ACC112 (cell line): ENCODE data around the gene MYOF.
"Not testable (repeated sequence)": the region's sequence is repeated elsewhere in the genome, so short reads cannot be mapped to it uniquely, and the experiment has no call there.

Experiments
- H2AFZ ChIP-seq: fragments of 200-600 bp; sonication (generic); one replicate; pipeline ENCODE4 v1.6.0; 2017; ENCODE audit warnings: antibody characterized with exemption, low read length; ENCODE audit not compliant: unreplicated experiment
- H3K27ac ChIP-seq: fragments of 200-600 bp; sonication (generic); 2 replicates; pipeline ENCODE4 v1.5.1; 2014; ENCODE audit warnings: low read depth, mild to moderate bottlenecking, antibody characterized with exemption, low read length, moderate library complexity
- H3K27me3 ChIP-seq: fragments of 200-600 bp; sonication (generic); 2 replicates; pipeline ENCODE4 v1.6.1; 2014; ENCODE audit warnings: mild to moderate bottlenecking, antibody characterized with exemption, low read length, moderate library complexity, mixed read lengths; ENCODE audit not compliant: insufficient read depth
- H3K36me3 ChIP-seq: fragments of 200-600 bp; sonication (generic); 2 replicates; pipeline ENCODE4 v1.6.1; 2016; ENCODE audit warnings: mild to moderate bottlenecking, antibody characterized with exemption, low read length, moderate library complexity, mixed read lengths; ENCODE audit not compliant: insufficient read depth
- H3K4me1 ChIP-seq: fragments of 200-600 bp; sonication (generic); one replicate; pipeline ENCODE4 v1.6.1; 2016; ENCODE audit warnings: low read length, mixed read lengths; ENCODE audit not compliant: insufficient read depth, unreplicated experiment, control insufficient read depth
- H3K4me3 ChIP-seq: fragments of 200-600 bp; sonication (generic); 2 replicates; pipeline ENCODE4 v1.5.1; 2014; ENCODE audit warnings: mild to moderate bottlenecking, low read depth, low read length
- H3K79me2 ChIP-seq: fragments of 200-600 bp; sonication (generic); one replicate; pipeline ENCODE4 v1.6.0; 2016; ENCODE audit warnings: low read length; ENCODE audit not compliant: control insufficient read depth, unreplicated experiment, insufficient read depth

Gene MYOF

DNA sequence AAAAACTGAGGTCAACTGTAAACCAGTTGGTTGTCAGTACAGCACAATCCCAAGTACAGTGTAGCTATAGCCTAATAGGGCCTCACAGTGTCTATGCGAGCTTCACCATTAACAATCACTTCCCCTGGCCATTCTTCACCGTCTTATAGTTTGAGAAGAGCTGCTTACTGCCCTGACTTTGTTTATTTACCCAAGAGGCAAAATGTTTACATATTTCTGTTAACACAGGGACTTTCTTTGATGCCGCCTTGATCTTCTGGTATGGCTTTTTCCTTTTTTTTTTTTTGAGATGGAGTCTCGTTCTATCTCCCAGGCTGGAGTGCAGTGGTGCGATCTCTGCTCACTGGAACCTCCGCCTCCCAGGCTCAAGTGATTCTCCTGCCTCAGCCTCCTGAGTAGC, 3.3 kb downstream of the MYOF start:
- peaks cover 13% of the 10 kb centered on the region for H3K36me3 ChIP-seq
- H3K79me2 ChIP-seq: peaks cover 77% of the 10 kb centered on the region
- H3K4me3 ChIP-seq: peak overlapping the region; percentile 88; the same call in 1 of the 2 replicates
- H3K27ac ChIP-seq: peak overlapping the region; percentile 94
- no peak overlapping the region for H2AFZ ChIP-seq
- no peaks in the 10 kb centered on the region for H3K27me3 ChIP-seq
- peaks cover 48% of the 10 kb centered on the region for H3K4me1 ChIP-seq

DNA sequence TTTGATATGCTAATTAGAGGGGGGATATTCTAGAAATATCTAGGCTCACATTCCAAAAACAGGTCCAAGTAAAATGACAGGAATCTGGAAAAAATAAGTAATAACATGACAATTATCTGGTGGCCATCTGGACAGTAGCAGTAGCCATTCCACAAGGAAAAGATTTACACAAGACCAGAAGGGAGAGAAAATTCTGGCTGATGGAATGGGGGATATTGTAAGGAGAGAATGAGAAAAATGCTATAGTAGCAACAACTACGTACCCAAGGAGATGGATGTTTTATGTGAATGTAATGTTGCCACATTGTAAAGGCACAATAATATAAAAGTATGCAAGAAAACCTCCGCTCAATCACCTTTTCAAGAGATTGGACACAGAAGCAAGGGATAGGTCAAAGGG, 5.4 kb downstream of the MYOF start:
- H3K79me2 ChIP-seq: peaks cover 92% of the 10 kb centered on the region
- peak overlapping the region; percentile 87 for H3K27ac ChIP-seq
- no peak overlapping the region for H2AFZ ChIP-seq
- H3K4me3 ChIP-seq: peak overlapping the region; percentile 33; the same call in 1 of the 2 replicates
- no peaks in the 10 kb centered on the region for H3K27me3 ChIP-seq
- peaks cover 14% of the 10 kb centered on the region for H3K36me3 ChIP-seq
- peaks cover 69% of the 10 kb centered on the region for H3K4me1 ChIP-seq

DNA sequence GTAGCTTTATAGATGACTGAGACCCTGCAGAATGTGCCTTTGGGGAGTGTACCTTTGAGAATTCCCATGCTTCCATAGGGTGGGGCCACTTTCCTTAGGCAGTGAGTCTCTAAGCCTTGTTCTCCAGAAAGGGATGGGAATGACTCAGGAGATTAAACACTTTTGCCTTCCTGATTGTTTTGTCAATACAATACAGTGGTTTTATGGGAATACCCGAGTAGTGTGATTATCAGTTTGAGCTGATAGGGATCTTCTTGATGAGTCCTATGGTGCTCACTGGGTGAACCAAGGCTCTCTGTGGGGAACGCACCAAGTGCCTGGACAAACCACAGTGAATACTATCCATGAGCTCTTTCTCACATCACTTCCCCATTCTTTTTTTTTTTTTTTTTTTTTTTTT, 6.3 kb downstream of the MYOF start:
- H3K27me3 ChIP-seq: no peaks in the 10 kb centered on the region
- peaks cover 74% of the 10 kb centered on the region for H3K4me1 ChIP-seq
- H3K79me2 ChIP-seq: peaks cover 84% of the 10 kb centered on the region
- H3K27ac ChIP-seq: peak overlapping the region; percentile 87
- H2AFZ ChIP-seq: no peak overlapping the region
- peaks cover 14% of the 10 kb centered on the region for H3K36me3 ChIP-seq
- H3K4me3 ChIP-seq: no peak overlapping the region

DNA sequence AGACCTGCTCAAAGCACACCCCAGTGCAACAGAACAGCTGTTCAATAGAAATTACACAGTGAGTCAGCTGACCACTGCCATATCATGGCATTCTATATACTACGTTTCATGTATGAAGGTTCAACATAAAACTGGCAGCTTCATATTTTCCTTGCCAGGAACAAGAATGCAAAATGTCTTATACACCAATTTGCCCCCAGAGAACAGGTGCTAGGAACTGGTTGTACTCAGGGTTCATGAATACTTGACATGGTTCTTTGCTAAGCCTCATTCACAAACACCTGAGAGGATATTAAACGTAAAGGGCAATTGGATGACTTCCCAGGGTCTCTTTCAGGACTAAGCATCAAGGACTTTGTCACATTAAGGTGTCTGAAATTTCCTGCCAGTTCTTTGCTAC, 6.9 kb downstream of the MYOF start:
- Histone ChIP-seq H3K79me2 (peaks cover 83% of the 10 kb centered on the region), H3K36me3 (peaks cover 18% of the 10 kb centered on the region), H3K4me1 (peaks cover 80% of the 10 kb centered on the region), H3K4me3 (no peak overlapping the region), H3K27me3 (no peaks in the 10 kb centered on the region), H3K27ac (peak overlapping the region; percentile 87), H2AFZ (no peak overlapping the region)

DNA sequence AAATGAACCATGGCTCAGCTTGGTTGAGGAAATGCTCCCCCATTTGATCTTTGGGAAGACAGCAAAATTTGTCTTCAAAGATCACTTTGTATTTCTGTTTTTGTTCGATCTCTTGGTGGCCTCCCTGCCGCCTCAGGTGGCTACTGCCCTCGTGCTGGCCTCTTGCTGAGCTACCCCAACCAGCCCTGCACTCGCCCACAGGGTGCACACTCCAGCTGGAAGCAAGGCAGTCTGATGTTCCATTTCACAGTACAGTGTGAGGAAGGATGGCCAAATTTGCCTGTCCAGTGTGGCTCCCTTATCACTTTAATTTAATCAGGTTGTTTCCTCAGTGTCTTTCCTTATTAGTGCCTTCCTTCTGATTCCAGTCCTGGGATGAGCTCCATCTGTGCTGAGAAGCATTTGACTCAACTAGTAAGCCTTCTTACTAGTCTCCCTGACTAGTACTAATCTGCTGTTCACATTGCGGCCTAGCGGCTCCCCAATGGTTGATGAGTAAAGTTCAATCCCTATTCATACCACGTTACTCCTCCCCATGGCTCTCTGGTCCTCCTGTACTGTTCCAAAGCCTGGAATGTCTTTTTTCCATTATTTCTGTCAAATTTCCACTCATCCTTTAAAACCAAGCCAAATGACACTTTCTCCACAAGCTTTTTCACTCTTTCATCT, 8.2 kb downstream of the MYOF start:
- H3K27ac ChIP-seq: peak overlapping the region; percentile 86
- no peak overlapping the region for H2AFZ ChIP-seq
- peaks cover 24% of the 10 kb centered on the region for H3K36me3 ChIP-seq
- no peak overlapping the region for H3K4me3 ChIP-seq
- H3K79me2 ChIP-seq: peaks cover 80% of the 10 kb centered on the region
- H3K4me1 ChIP-seq: peaks cover 81% of the 10 kb centered on the region
- no peaks in the 10 kb centered on the region for H3K27me3 ChIP-seq

DNA sequence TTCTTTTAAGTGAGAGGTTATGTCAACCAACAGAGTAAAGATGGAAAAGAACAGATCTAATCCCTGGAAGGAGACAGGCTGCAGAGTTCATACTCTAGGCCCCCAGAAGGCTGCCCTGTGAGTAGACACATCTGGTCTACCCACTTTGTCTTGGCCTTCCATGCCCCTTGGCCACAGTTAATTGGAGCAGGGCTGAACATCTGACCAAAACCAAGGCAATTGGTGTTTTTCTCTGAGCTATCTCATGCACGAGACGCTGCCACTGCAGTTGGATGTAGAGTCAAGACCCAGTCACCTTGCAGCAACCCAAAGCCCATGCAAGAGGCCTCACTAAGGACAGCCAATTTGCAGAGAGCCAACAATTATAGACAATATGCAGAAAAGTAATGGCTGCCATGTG, 9.0 kb downstream of the MYOF start:
- no peak overlapping the region for H2AFZ ChIP-seq
- peak overlapping the region; percentile 86 for H3K27ac ChIP-seq
- H3K79me2 ChIP-seq: peaks cover 73% of the 10 kb centered on the region
- H3K27me3 ChIP-seq: no peaks in the 10 kb centered on the region
- H3K4me3 ChIP-seq: no peak overlapping the region
- H3K36me3 ChIP-seq: peaks cover 26% of the 10 kb centered on the region
- H3K4me1 ChIP-seq: peaks cover 80% of the 10 kb centered on the region

DNA sequence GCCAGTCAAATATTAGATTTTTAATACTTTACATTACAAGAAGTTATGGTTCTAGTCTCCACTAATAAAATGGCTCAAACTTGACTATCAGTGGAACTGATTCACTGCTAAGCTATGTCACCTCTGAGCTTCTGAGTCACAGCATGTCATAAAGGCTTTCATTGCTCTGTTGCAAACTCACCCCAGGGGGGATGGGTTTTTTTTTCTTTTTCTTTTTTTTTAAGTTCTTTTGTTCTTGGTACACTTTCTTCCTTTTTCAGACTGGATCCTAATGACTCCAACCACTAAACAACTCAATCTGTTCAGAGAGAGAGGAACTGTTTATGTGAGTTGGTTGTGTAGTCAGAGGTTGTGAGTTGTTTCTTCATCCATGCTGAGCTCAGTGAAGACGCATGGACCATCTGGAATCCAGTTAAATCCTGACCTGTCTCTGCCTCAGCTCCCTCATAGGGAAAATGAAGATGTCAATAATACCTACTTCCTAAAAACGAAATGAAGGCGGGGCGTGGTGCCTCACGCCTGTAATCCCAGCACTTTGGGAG, 11.0 kb downstream of the MYOF start:
- peaks cover 83% of the 10 kb centered on the region for H3K4me1 ChIP-seq
- H2AFZ ChIP-seq: no peak overlapping the region
- H3K27ac ChIP-seq: peak overlapping the region; percentile 86
- H3K27me3 ChIP-seq: no peaks in the 10 kb centered on the region
- peak overlapping the region; percentile 13; the same call in 1 of the 2 replicates for H3K4me3 ChIP-seq
- peaks cover 67% of the 10 kb centered on the region for H3K79me2 ChIP-seq
- peaks cover 23% of the 10 kb centered on the region; the same call in 1 of the 2 replicates for H3K36me3 ChIP-seq

DNA sequence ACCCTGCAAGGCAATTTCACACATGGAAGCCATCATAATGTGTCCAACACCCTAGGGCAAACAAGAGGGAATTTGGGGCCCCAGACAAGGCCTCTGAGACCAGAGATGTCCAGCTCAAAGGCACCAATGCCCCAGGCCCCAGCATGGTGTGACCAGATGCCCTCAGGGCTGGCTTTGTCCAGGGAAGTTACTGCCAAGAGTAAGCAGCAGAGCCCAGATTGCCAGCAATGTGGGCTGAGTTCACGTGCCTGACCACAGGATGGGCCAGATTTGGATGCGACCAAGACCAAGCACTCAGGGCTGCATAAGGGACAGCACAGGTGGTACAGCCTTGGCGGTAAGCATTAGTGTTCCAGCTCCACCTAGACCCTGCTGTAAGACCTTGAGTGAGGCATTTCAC, 12.7 kb downstream of the MYOF start:
- Histone ChIP-seq H3K4me1 (peaks cover 78% of the 10 kb centered on the region), H3K27me3 (no peaks in the 10 kb centered on the region), H3K27ac (peak overlapping the region; percentile 86), H3K36me3 (peaks cover 22% of the 10 kb centered on the region; the same call in 1 of the 2 replicates), H3K4me3 (no peak overlapping the region), H3K79me2 (peaks cover 59% of the 10 kb centered on the region), H2AFZ (no peak overlapping the region)

DNA sequence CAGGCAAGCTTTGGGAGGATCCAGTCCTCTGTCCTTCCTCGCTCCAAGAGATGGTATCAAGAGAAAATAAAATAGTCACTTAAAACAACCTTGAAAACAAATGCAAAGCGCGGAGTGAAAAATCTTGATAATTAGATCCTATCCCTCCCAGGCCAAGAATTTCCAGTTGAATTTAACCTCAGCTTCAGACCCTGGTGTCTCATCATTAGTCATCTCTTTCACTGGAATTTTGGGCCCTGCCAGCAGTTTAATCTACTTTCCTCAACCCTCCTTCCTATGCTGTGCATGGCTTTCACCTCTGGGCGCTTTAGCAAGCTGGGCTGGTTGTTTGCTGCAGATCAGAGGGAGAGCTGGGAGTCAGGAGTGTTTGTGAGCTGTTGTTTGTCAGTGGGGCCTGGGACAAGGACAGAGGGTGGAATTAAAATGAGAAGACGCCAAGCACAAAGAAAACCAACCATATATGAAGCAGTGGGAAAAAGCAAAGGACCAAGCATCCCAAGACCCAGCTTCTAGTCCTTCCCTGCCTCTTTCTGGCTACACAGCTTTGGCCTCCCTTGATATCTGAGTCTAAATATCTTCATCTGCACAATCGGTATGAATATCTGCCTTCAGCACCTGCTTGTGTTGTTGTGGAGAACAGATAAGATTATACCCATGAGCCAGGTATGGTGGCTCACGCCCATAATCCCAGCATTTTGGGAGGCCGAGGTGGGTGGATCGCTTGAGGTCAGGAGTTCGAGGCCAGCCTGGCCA, 13.5 kb downstream of the MYOF start:
- Histone ChIP-seq H3K27ac (peak overlapping the region; percentile 86), H2AFZ (no peak overlapping the region), H3K27me3 (no peaks in the 10 kb centered on the region), H3K79me2 (peaks cover 59% of the 10 kb centered on the region), H3K4me1 (peaks cover 78% of the 10 kb centered on the region), H3K36me3 (peaks cover 15% of the 10 kb centered on the region; the same call in 1 of the 2 replicates), H3K4me3 (peak overlapping the region; percentile 13; the same call in 1 of the 2 replicates)

DNA sequence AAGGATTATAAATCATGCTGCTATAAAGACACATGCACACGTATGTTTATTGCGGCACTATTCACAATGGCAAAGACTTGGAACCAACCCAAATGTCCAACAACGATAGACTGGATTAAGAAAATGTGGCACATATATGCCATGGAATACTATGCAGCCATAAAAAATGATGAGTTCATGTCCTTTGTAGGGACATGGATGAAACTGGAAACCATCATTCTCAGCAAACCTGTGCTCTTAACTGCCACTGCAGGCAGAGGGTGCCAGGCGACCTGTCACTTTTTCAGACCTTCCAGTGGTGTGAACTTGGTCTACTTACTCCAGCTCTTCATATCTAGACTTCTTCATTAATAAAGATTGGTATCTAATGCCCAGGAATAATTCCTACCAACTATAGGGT, 14.5 kb downstream of the MYOF start:
- Histone ChIP-seq H3K79me2 (peaks cover 54% of the 10 kb centered on the region), H3K4me3 (peak overlapping the region; percentile 3; the same call in 1 of the 2 replicates), H3K27ac (peak overlapping the region; percentile 86), H3K36me3 (peaks cover 15% of the 10 kb centered on the region; the same call in 1 of the 2 replicates), H3K4me1 (peaks cover 78% of the 10 kb centered on the region)
- not testable (repeated sequence) for H3K27me3 ChIP-seq, H2AFZ ChIP-seq
